CD14-positive monocyte (primary cell): ENCODE results near the gene MAP2K6. TPM values are rescaled to one million over a fixed set of nuclear protein-coding genes. Genes with fewer than 3 reads are reported as not detected.
A peak's percentile ranks its signal among the peaks of the same experiment; 100 is the strongest.

Experiments used
- DNase-seq, 3 donors: peaks; one replicate each; pipeline ENCODE4 v3.0.0-alpha.2; 2011 to 2022
- H2AFZ ChIP-seq: 2 replicates; pipeline ENCODE4 v1.6.0; 2012; ENCODE audit warnings: mild to moderate bottlenecking, low read depth, low read length, inconsistent platforms; ENCODE audit not compliant: insufficient read depth, poor library complexity, severe bottlenecking
- H3K27ac ChIP-seq, 2 donors: 1 replicate in 1 of 2; 2 replicates in 1 of 2; pipeline ENCODE4 v1.5.1; 2012 to 2013; ENCODE audit warnings: low read length in 2 of 2, control low read depth in 1 of 2, inconsistent platforms in 1 of 2, low read depth in 1 of 2, mild to moderate bottlenecking in 1 of 2
- H3K27me3 ChIP-seq, 2 donors: one replicate each; pipeline versions ENCODE4 v1.6.0 to v1.6.1; 2011 to 2013; ENCODE audit warnings: low read length in 2 of 2; ENCODE audit not compliant: control insufficient read depth in 2 of 2, insufficient read depth in 2 of 2
- H3K36me3 ChIP-seq, 2 donors: replicated peaks in 1 of 2; 1 replicate in 1 of 2; 2 replicates in 1 of 2; pipeline versions ENCODE4 v1.5.1 to v1.6.1; 2012 to 2013; ENCODE audit warnings: low read length in 2 of 2, control low read depth in 1 of 2, inconsistent platforms in 1 of 2, mild to moderate bottlenecking in 1 of 2; ENCODE audit not compliant: insufficient read depth in 2 of 2, control insufficient read depth in 1 of 2
- H3K4me1 ChIP-seq, 2 donors: 1 replicate in 1 of 2; 2 replicates in 1 of 2; pipeline versions ENCODE4 v1.5.1 to v1.6.1; 2012 to 2013; ENCODE audit warnings: low read length in 2 of 2, control low read depth in 1 of 2, inconsistent platforms in 1 of 2, mild to moderate bottlenecking in 1 of 2, moderate library complexity in 1 of 2; ENCODE audit not compliant: insufficient read depth in 2 of 2, control insufficient read depth in 1 of 2
- H3K4me2 ChIP-seq: replicated peaks from 2 replicates; pipeline ENCODE3; 2012; ENCODE audit warnings: low read length, moderate library complexity, mild to moderate bottlenecking; ENCODE audit not compliant: poor library complexity, severe bottlenecking; ENCODE audit errors: extremely low read depth
- H3K4me3 ChIP-seq, 3 experiments: fragments of 200-600 bp in 1 of 3; sonication (generic) in 1 of 3; replicated peaks in 1 of 3; 1 replicate in 2 of 3; 2 replicates in 1 of 3; pipeline ENCODE4 v1.5.1; 2011 to 2013; ENCODE audit warnings: low read length in 3 of 3, mild to moderate bottlenecking in 3 of 3, control low read depth in 2 of 3, low read depth in 2 of 3, inconsistent platforms in 1 of 3, moderate library complexity in 1 of 3
- H3K79me2 ChIP-seq: 2 replicates; pipeline ENCODE4 v1.6.0; 2012; ENCODE audit warnings: mild to moderate bottlenecking, control low read depth, inconsistent platforms, low read length, moderate library complexity; ENCODE audit not compliant: insufficient read depth
- H3K9ac ChIP-seq: 2 replicates; pipeline ENCODE4 v1.6.0; 2017; ENCODE audit warnings: low read length, mild to moderate bottlenecking; ENCODE audit not compliant: insufficient read depth, poor library complexity, severe bottlenecking
- H3K9me3 ChIP-seq, 2 donors: replicated peaks in 1 of 2; 1 replicate in 1 of 2; 2 replicates in 1 of 2; pipeline versions ENCODE4 v1.5.1 to v1.6.1; 2012 to 2013; ENCODE audit warnings: low read length in 2 of 2, control low read depth in 1 of 2; ENCODE audit not compliant: control insufficient read depth in 1 of 2, insufficient read depth in 1 of 2
- H4K20me1 ChIP-seq: 2 replicates; pipeline ENCODE4 v1.6.0; 2012; ENCODE audit warnings: mild to moderate bottlenecking, low read length, control low read depth, moderate library complexity; ENCODE audit not compliant: insufficient read depth
- H3K27ac Mint-ChIP-seq, 7 donors: one replicate each; pipeline ENCODE4 v1.8.0; 2020; ENCODE audit warnings: mild to moderate bottlenecking in 7 of 7, mixed read lengths in 7 of 7, moderate library complexity in 6 of 7, inconsistent platforms in 2 of 7
- H3K27me3 Mint-ChIP-seq, 3 donors: one replicate each; pipeline ENCODE4 v1.8.0; 2021 to 2022; ENCODE audit warnings: low read depth in 3 of 3, mild to moderate bottlenecking in 3 of 3, mixed read lengths in 3 of 3, moderate library complexity in 3 of 3, inconsistent platforms in 1 of 3
- H3K36me3 Mint-ChIP-seq, 2 donors: one replicate each; pipeline ENCODE4 v1.8.0; 2020; ENCODE audit warnings: mixed read lengths in 2 of 2, inconsistent platforms in 1 of 2, mild to moderate bottlenecking in 1 of 2
- H3K4me1 Mint-ChIP-seq: one replicate; pipeline ENCODE4 v1.8.0; 2020; ENCODE audit warnings: mild to moderate bottlenecking, mixed read lengths
- H3K4me3 Mint-ChIP-seq, 2 donors: one replicate each; pipeline ENCODE4 v1.8.0; 2020; ENCODE audit warnings: mild to moderate bottlenecking in 2 of 2, mixed read lengths in 2 of 2, moderate library complexity in 1 of 2
- H3K9me3 Mint-ChIP-seq, 7 donors: one replicate each; pipeline ENCODE4 v1.8.0; 2020 to 2022; ENCODE audit warnings: mixed read lengths in 7 of 7, mild to moderate bottlenecking in 6 of 7, moderate library complexity in 6 of 7, inconsistent platforms in 2 of 7
- whole genome bisulfite sequencing: methylation state at CpG from one replicate; pipeline ENCODE4 v1.1.5; 2013; ENCODE audit warnings: missing lambda C conversion rate; ENCODE audit not compliant: insufficient coverage; 5-methylcytosine and 5-hydroxymethylcytosine counted together
- intact Hi-C, 2 donors: fragments of 100-400 bp; cut with micrococcal nuclease; formaldehyde crosslinking; loops; one replicate each; pipeline versions ENCODE4 v1.15.0 to v1.15.1; 2023
- polyA plus RNA-seq, 3 donors: library from polyadenylated mRNA; depleted of rRNA in 1 of 3; unstranded in 2 of 3; stranded (reverse) in 1 of 3; fragments of 300-500 nt in 2 of 3; fragments of >200 nt in 1 of 3; fragmentation: Illumina TruSeq in 2 of 3; gene quantifications; 1 replicate in 2 of 3; 2 replicates in 1 of 3; pipeline ENCODE4 v1.2.3, GENCODE V29; 2012 to 2021
- TF ChIP-seq, protein P1 (sequence below): fragments of 200-600 bp; IDR thresholded peaks from one replicate; pipeline ENCODE4 v1.8.0; 2022; ENCODE audit warnings: antibody characterized with exemption, mild to moderate bottlenecking

Gene MAP2K6
- polyA plus RNA-seq, 3 donors, result 13.5 to 28.9 (median 18.5) TPM

DNA sequence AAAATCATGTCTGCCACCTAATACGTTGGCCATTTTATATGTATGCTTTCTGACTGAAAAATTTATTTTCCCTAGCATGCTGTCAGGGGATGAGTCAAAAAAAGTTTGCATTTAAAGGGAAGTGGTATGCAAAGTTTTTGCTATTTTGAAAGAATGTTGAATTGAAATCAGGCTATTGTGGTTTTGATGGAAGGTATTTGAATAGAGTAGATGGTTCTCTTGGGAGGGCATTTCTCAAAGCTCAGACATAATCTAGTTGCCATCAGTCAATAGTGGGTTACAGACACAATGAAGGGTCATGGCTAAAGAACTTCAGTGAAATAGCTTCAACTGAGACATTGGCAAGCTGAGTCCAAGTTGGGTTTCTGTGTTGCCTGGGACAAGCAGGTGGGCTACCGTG lies 102.4 kb downstream of the MAP2K6 start:
- Mint-ChIP-seq H3K27me3 (no peaks in the 10 kb centered on the region), H3K9me3 (peaks cover 0 to 2% (median 0%) of the 10 kb centered on the region in 7 donors), H3K27ac (peak overlapping the region in 1 of 7 donors; percentile 5), H3K4me3 (no peak overlapping the region), H3K36me3 (peaks cover 77 to 93% of the 10 kb centered on the region in 2 donors), H3K4me1 (peaks cover 18% of the 10 kb centered on the region)
- Histone ChIP-seq H3K4me3 (no peak overlapping the region), H3K79me2 (peaks cover 19% of the 10 kb centered on the region), H2AFZ (no peak overlapping the region), H4K20me1 (peaks cover 4% of the 10 kb centered on the region), H3K9ac (no peak overlapping the region), H3K27me3 (no peaks in the 10 kb centered on the region), H3K36me3 (peaks cover 62 to 95% of the 10 kb centered on the region in 2 donors), H3K9me3 (no peaks in the 10 kb centered on the region), H3K27ac (no peak overlapping the region), H3K4me1 (peaks cover 0 to 3% of the 10 kb centered on the region in 2 donors), H3K4me2 (no peak overlapping the region)
- TF ChIP-seq, protein P1, sequence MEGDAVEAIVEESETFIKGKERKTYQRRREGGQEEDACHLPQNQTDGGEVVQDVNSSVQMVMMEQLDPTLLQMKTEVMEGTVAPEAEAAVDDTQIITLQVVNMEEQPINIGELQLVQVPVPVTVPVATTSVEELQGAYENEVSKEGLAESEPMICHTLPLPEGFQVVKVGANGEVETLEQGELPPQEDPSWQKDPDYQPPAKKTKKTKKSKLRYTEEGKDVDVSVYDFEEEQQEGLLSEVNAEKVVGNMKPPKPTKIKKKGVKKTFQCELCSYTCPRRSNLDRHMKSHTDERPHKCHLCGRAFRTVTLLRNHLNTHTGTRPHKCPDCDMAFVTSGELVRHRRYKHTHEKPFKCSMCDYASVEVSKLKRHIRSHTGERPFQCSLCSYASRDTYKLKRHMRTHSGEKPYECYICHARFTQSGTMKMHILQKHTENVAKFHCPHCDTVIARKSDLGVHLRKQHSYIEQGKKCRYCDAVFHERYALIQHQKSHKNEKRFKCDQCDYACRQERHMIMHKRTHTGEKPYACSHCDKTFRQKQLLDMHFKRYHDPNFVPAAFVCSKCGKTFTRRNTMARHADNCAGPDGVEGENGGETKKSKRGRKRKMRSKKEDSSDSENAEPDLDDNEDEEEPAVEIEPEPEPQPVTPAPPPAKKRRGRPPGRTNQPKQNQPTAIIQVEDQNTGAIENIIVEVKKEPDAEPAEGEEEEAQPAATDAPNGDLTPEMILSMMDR, result no peak
- WGBS, result no CpG with 5 or more reads among the region's 2 CpGs
- DNase-seq, result no peak
- intact Hi-C loops, result no loop called here

DNA sequence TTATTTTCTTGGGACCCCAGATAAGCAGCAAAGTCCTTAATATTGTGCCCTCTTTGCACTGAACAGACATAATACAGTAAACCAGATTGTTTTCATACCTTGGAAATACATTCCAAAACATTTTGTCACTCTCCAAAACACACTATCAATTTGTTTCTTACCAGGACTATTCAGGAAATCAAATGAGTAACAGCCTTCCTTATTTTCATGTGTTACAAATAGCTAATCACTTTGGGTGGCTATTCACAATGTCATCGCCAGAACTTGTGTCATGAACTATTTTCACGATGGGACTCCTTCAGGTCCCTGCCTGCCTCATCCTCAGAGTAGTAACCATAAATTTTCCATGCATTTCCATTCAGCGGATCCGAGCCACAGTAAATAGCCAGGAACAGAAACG lies 104.5 kb downstream of the MAP2K6 start:
- TF ChIP-seq, protein P1, result no peak
- Histone ChIP-seq H3K27me3 (no peaks in the 10 kb centered on the region), H3K9me3 (no peaks in the 10 kb centered on the region), H3K4me2 (no peak overlapping the region), H3K27ac (no peak overlapping the region), H3K4me1 (peaks cover 0 to 3% of the 10 kb centered on the region in 2 donors), H3K79me2 (peaks cover 5% of the 10 kb centered on the region), H3K36me3 (peaks cover 68 to 93% of the 10 kb centered on the region in 2 donors), H2AFZ (no peak overlapping the region), H3K4me3 (no peak overlapping the region), H4K20me1 (no peaks in the 10 kb centered on the region), H3K9ac (no peak overlapping the region)
- peaks cover 23% of the 10 kb centered on the region for H3K4me1 Mint-ChIP-seq
- WGBS, result 94% methylated on average over 2 of the region's 5 CpGs
- no peak overlapping the region for H3K4me3 Mint-ChIP-seq
- no peaks in the 10 kb centered on the region for H3K27me3 Mint-ChIP-seq
- intact Hi-C loops, result no loop called here
- peaks cover 79 to 94% of the 10 kb centered on the region in 2 donors for H3K36me3 Mint-ChIP-seq
- DNase-seq, result no peak
- H3K27ac Mint-ChIP-seq, result no peak overlapping the region
- peaks cover 0 to 2% (median 0%) of the 10 kb centered on the region in 7 donors for H3K9me3 Mint-ChIP-seq
